HPDE6-E6E7 (cell line): ENCODE measurements around the gene PGAM2.
A peak's percentile ranks its signal among the peaks of the same experiment; 100 is the strongest.
"Not testable (repeated sequence)": the region's sequence is repeated elsewhere in the genome, so short reads cannot be mapped to it uniquely, and the experiment has no call there.

Experiments used
- DNase-seq: peaks from one replicate; pipeline ENCODE4 v3.0.0; 2011; ENCODE audit warnings: missing footprints; ENCODE audit errors: extremely low spot score

Gene PGAM2

GRCh38 chr7:44031319-44031718, 34.0 kb downstream of the PGAM2 start:
- DNase-seq, result not testable (repeated sequence)

DNA sequence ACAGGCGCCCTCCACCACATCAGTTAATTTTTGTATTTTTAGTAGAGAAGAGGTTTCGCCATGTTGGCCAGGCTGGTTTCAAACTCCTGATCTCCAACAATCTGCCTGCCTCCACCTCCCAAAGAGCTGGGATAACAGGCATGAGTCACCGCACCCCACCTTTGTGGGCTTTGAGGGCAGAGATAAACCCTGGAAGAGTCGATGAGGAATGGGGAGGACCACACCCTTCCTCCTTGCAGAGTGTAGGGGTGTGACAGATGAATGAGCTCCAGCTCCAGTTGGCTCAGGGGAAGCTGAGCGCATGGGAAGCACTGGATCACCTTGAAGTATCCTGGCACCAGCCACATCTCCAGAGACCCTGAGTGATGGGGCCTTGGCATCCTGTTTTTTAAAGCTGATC, 35.3 kb downstream of the PGAM2 start:
- DNase-seq, result not testable (repeated sequence)

DNA sequence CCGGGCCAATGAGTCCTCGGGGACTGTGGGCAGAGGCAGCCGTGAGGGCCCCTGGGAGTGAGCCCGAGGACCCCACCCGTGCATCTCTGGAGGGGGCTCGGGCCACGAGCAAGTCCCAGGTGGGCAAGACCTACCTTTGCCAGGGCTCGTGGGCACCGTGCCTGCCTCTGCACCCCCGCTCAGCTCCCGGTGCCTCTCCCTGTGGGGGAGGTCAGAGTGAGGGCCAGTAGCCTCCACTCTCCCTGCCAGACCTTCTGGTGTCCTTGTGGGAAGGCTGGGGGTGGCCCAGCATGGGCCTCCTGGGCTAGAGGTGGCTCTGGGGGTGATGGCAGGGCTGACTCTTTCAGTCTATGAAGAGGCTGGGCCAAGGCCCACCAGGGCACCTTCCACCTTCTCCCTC, 35.9 kb downstream of the PGAM2 start:
- DNase-seq, result not testable (repeated sequence)

DNA sequence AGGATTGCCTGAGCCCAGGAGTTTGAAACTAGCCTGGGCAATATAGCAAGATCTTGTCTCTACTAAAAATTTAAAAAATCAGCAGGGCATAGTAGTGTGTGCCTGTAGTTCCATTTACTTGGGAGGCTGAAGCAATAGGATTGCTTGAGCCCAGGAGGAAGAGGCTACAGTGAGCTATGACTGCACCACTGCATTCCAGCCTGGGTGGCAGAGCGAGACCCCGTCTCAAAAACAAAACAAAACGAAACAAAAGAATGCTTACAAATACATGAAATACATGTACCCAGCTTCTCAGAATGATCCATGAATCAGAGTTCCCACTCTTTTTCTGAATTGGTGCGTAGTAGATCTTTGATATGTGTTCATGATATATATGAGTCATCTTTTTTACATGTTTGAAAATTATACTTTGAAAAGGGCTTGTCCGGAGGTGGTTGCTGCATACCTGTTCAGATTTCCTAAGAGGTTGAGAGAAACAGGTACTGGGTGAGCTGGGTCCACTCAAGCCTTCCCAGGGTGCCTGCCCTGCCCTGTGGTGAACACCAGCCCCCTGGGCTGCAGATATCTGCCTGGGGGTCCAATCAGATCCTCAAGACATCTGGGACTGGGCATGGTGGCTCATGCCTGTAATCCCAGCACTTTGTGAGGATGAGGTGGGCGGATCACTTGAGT, 42.4 kb downstream of the PGAM2 start:
- DNase-seq, result not testable (repeated sequence)

- DNase-seq, result not testable (repeated sequence)
Observed at GRCh38 chr7:44022069-44022468, 43.3 kb downstream of the PGAM2 start.

DNA sequence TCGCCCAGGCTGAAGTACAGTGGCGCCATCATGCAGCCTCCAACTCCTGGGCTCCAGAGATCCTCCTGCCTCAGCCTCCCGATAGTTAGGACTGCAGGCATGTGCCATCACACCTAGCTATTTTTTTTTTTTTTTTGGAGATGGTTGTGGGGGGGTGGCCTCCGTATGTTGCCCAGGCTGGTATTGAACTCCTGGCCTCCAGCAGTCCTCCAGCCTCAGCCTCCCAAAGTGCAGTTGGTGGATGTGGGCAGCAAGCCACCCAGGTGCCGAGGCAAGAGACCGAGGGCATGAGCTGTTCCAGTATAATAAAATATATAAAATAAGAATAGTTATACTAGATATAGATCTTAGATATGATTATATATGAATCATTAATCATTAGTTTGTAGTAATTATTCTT, 45.5 kb downstream of the PGAM2 start:
- DNase-seq, result not testable (repeated sequence)

DNA sequence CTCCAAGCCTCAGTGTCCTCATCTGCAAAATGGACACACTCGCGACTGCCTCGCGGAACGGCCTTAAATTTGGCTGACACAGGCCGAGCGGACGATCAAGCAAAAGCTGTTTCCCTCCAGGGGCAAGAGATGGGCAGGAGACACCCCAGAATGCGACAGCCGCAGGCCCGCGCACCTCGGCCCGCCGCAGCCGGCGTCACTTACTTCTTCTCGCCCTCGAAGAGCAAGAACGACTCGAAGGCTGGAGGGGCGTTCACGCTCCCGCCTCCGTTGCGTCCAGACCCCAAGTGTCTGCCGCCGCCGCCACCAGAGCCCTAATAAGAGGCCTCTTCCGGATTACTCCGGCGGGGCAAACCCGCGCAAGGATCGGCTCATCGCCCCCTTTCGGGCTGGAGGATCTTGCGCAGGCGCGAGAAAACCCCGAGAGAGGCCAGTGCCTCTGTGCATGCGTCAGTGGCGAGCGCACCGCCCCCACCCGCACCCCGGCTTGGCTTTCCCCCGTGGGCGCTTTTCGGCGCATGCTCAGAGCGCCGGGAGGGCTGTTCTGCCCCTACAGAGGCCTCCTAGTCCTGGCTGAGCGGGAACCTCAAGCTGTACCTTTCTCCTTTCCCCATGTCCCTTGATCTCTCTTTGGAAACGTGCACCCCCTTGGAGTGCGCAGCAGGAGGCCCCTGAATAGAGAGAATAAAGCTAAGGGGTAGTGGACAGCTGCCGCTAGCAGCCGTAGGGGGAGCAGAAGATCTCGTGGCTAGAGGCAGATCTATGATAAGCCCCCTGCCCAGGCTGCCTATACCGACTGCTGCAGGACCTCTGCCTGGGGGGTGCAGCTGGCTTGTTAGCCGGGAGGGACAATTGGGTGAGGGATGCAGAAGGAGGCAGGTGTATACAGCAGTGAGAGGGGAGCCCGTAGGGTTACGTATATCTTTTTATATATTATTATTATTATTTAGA, 46.2 kb downstream of the PGAM2 start:
- peak; percentile 94 for DNase-seq

GRCh38 chr7:44015090-44015489, 50.3 kb downstream of the PGAM2 start:
- not testable (repeated sequence) for DNase-seq
